GF-D8 (cell line): Measurements from ENCODE around the gene KRTAP10-4.
"Not testable (repeated sequence)": the region's sequence is repeated elsewhere in the genome, so short reads cannot be mapped to it uniquely, and the experiment has no call there.

Experiments
- DNase-seq: peaks from one replicate; lab custom pipeline; 2025; lab: John Stamatoyannopoulos, UW

Gene KRTAP10-4, protein sequence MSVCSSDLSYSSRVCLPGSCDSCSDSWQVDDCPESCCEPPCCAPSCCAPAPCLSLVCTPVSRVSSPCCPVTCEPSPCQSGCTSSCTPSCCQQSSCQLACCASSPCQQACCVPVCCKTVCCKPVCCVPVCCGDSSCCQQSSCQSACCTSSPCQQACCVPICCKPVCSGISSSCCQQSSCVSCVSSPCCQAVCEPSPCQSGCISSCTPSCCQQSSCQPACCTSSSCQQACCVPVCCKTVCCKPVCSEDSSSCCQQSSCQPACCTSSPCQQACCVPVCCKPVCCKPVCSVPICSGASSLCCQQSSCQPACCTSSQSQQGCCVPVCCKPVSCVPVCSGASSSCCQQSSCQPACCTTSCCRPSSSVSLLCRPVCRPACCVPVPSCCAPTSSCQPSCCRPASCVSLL

GRCh38 chr21:44573630-44574456 is at the start of gene KRTAP10-4:
KRTAP10-4 (plus strand) TSS chr21:44573729; CDS start chr21:44573759, 30 bp downstream.
- DNase-seq = not testable (repeated sequence)

DNA sequence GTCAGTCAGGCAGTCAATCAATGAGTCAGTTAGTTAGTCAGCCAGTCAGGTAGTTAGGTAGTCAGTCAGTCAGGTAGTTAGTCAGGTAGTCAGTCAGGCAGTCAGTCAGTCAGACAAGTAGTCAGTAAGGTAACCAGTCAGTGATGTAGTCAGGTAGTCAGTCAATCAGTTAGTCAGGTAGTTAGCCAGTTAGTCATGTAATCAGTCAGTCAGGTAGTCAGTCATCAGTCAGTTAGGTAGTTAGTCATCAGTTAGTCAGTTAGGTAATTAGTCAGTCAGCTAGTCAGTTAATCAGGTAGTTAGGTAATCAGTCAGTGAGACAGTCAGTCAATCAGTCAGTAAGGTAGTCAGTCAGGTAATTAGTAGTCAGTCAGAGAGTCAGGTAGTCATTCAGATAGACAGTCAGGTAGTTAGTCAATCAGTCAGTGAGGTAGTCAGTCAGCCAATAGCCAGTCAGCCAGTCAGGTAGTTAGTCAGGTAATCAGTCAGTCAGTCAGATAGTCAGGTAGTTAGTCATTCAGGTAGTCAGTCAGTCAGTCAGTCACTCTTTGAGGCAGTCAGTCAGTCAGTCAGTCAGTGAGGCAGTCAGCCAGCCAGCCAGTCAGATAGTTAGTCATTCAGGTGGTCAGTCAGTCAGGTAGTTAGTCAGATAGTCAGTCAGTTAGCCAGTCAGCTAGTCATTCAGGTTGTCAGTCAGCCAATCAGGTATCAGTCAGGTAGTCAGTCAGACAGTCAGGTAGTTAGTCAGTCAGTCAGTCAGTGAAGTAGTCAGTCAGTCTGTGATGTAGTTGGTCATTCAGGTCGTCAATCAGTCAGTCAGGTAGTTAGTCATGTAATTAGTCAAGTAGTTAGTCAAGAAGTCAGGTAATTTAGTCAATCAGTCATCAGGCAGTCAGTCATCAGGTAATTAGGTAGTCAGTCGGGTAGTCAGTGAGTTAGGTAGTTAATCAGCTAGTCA is 48.8 kb upstream of the KRTAP10-4 start:
- DNase-seq = no peak

DNA sequence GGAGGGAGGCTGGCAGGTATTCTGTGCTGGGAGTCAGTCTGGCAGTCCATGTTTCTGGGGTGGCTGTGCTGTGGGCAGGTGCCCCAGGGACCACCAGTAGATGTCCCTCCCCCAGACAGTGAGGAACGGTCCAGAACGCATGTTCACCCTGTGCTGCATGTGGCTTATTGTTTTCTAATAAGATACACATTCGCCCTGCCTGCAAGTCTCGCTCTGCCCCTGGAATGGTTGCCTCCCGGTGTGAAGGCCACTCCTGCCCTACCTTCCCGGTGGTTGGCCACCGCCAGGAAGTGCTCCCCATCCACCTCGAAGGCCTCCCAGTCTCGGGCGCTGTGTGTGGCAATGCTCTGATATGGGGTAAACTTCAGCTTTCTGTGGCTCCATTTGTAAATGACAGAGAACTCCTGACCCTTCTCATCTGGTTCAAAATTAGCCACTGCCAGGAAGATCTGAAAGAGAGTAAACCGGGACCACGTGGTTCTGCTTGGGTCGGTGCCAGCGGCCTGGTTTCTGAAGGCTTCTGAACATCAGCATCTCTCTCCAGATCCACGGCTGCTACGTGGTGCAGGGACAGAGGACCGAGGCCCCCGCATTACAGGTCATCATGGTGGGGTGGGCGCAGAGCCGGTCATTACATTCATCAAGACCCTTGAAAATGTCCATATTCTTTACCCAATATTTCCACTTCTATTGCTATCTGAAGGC is 48.0 kb upstream of the KRTAP10-4 start:
- DNase-seq = no peak

- DNase-seq = no peak
Observed at GRCh38 chr21:44526096-44526997, 47.2 kb upstream of the KRTAP10-4 start.

DNA sequence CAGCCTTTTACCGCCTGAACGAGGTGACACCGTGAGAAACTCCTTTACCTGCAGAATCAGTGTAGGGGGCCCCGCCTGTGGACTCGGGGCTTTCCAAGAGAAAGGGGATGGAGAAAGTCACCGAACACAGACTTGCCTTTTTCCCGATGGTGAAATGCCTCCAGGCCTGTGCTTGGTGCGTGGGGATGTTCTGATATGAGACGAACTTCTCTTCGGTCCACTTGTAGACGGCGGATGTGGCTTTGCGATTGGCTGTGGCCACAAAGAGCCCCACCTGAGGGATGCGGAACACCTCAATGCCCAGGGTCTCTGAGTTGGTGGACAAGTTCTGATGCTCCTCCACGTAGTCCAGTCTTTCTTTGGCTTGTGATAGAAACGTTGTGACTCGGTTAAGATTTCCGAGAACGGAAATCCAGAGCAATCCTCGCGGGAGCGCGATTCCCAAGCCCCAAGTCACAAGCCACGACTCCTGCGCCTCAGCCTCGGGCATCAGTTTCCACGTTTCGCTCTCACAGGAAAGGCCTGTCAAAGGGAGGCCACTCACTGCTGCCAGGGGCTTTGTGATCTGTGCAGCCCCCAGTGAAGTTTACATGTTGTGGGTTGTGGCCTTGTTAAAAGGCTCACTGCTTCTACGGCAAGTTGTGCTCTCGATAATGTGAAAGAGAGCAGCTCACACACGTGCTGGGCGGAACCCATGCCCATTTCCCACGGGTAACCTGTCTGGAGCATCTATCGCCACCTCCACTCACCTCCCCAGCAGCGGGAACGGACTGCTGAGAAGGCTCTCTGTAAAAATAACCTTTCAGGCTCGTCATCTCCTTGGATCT is 46.2 kb upstream of the KRTAP10-4 start:
- no peak for DNase-seq

- no peak for DNase-seq
Observed at GRCh38 chr21:44527983-44528633, 45.4 kb upstream of the KRTAP10-4 start.

GRCh38 chr21:44528634-44528995 is 44.9 kb upstream of the KRTAP10-4 start:
- no peak for DNase-seq

DNA sequence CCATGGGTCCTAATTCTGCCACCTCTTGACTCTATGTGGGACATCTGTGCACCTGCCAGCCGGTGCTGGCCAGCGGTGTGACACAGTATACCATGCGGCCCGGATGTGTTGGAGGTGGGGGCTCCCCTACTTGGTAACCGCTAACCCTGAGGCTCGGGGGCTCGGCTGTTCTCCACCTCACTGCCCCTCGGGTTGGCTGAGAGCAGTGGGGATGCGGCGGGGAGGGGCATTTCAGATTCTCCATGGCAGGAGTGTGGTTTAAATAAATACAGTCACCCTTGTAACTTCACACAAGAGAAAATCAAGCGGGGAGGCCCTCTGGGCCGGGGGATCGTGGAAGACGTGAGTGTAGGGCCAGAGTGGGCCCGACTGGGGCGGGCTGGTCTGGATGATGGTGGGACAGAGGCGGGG is 44.5 kb upstream of the KRTAP10-4 start:
- DNase-seq = no peak

DNA sequence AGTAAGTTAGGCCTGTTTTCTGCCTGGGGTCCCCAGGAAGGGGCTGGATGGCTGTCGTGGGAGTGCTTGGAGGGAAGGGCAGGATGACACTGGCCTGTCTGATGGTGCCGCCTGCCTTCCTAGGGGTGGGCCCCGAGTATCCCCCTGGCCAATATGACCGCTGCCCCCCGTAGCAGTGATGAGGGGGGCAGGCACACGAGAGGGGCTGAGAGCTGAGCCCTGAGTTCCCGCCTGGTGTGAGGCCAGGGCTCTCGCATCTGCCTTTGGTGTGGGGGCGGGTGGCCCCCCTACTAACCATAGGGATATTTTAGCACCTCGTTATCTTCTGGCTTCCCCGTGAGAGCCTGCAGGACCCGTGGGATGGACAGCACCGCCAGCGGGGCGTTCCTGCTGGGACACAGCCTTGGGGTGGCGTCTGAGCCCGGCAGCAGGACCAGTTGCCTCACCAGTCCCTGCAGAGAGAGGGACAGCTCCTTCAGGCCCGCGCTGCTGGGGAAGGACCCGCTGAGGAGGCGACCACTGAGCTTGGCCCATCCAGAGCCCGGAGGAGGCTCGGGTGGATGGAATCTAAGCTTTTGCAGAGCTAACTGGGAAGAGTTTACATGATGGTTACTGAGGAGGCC is 43.9 kb upstream of the KRTAP10-4 start:
- DNase-seq = no peak

DNA sequence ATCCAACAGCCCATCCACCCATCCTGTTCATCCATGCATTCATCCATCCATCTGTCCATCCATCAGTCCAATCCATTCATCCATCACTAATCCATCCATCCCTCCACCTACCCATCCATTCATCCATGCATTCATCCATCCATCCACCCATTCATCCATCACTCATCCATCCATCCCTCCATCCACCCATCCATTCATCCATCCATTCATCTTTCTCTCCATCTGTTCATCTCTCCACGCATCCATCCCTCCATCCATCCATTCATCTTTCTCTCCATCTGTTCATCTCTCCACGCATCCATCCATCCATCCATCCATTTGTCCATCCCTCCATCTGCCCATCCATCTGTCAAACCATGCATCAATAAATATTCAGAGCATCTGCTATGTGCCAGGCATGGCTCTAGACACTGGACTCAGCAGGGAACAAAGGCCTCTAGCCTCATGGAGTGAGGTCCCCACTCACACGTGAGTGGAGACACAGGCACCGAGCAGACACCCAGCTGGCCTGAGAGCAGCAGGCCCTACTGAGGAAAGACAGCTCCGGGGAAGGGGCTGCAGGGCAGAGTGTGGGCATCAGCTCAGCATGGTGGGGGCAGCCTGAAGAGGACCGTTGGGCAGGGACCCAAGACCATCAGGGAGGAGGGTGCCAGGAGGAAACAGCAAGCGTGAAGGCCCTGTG is 43.2 kb upstream of the KRTAP10-4 start:
- DNase-seq = no peak

GRCh38 chr21:44530903-44531605 is 42.5 kb upstream of the KRTAP10-4 start:
- no peak for DNase-seq

GRCh38 chr21:44531606-44532564 is 41.6 kb upstream of the KRTAP10-4 start:
- no peak for DNase-seq

DNA sequence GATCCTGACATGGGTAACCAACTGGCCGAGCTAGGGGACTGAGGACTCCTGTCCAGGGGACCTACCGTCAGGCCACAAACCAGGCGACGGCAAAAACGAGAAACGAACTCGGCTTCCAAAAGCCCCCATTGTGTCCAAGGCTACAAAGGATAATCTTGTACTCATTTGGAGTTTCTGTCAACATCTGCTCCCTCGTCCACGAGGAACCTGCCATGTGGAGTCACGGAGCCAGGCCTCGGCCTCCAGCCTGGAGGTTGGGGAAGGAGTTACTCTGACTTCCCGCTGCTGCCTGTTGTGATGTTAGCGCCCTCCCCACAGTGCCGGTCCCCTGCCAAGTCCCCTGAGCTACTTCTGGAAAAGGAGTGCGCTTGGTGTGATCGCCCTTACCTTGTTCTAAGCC is 40.8 kb upstream of the KRTAP10-4 start:
- DNase-seq = no peak

DNA sequence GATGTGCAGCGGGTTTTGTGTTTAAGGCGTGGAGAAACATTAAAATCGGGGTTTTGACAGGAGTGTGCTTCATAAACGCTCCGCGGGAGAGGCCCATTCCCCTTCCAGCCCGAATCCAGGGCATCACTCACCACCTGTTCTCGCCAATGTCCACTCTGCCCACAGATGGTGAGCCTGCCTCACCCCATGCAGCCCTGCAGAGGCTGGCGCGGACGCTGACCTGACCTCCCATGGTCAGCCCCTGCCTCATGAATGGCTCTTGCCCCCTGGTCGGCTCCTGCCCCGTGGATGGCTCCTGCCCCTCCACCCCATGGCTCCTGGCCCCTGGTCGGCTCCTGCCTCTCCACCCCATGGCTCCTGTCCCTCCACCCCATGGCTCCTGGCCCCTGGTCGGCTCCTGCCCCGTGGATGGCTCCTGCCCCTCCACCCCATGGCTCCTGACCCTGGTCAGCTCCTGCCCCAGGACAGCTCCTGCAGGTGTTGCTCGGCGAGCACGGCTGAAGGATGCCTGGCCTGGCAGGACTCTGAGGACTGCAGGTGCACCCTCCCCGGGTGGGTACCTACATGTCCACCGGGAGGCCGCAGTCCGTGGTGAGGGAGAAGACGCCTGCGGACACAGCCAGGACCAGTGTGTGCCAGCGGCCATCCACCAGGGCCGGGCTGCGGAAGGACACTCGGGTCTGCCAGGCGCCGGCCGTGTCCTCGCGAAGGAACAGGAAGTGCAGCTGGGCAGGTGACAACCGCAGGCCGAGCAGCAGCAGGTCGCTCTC is 40.2 kb upstream of the KRTAP10-4 start:
- no peak for DNase-seq
